ENCODE data around the gene TCF12. TPM values are rescaled to one million over a fixed set of nuclear protein-coding genes. Genes with fewer than 3 reads are reported as not detected.

TCF12 gene
- total and polyA plus RNA-seq, 2 donors (not counting 3 experiments of a cell fraction or from before 2014, with no cell fraction given): 72.1 to 133 TPM

DNA sequence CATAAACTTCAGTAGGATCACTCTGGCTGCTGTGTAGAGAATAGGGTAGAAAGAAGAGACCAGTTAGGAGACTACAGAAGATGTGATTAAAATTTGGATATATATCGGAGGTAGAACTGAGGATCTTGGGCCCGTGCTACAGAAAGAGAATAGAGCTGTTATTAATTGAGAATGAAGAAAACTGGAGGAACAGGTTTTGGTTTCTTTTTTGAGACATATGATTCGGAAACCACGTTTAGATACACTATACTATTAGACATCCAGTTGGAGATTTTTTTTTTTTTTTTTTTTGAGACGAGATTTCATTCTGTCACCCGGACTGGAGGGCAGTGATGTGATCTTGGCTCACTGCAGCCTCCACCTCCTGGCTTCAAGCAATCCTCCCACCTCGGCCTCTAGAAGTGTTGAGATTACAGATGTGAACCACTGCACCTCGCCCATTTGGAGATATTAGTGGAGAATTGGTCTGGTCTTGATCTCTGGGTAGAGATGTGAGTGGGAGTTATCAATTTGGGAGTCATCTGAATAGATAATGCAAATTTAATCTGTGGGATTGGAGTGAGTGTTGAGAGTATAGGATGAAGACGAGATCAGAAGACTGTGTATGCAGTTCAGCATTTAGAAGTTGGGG is 50.9 kb downstream of the TCF12 start:
- H3K9me3 ChIP-seq (replicated peaks; ENCODE audit: control insufficient read depth, insufficient read depth, low read length): no peaks in the 10 kb centered on the region
- no peak for FAIRE-seq
- no peak overlapping the region for H3K27ac ChIP-seq (ENCODE audit: insufficient read depth, low read depth, low read length)
- peaks cover 94% of the 10 kb centered on the region for H3K79me2 ChIP-seq (ENCODE audit: control insufficient read depth, insufficient read depth, low read length)
- H3K27me3 ChIP-seq (ENCODE audit: control insufficient read depth in 2 of 2, insufficient read depth in 2 of 2, low read length in 2 of 2): no peaks in the 10 kb centered on the region
- H3K9me1 ChIP-seq (replicated peaks; ENCODE audit: control insufficient read depth, extremely low read depth, insufficient read depth, low read length): no peaks in the 10 kb centered on the region
- H4K20me1 ChIP-seq (replicated peaks; ENCODE audit: control insufficient read depth, extremely low read depth, insufficient read depth, low read length): peaks cover 25% of the 10 kb centered on the region
- H2AFZ ChIP-seq (ENCODE audit: low read depth, low read length): no peak overlapping the region
- no peak for DNase-seq (ENCODE audit: low read depth, low spot score)
- H3K4me3 ChIP-seq (replicated peaks in 1 of 3; ENCODE audit: insufficient read depth in 1 of 3, low read depth in 1 of 3, low read length in 3 of 3): no peak overlapping the region
- no peaks in the 10 kb centered on the region for H3K4me1 ChIP-seq (ENCODE audit: control insufficient read depth, extremely low read depth, insufficient read depth, low read length)
- H3K36me3 ChIP-seq (ENCODE audit: control insufficient read depth in 2 of 2, extremely low read depth in 1 of 2, insufficient read depth in 2 of 2, low read length in 2 of 2): no peaks in the 10 kb centered on the region
- CTCF ChIA-PET: no interaction called here
- POLR2A ChIA-PET: no interaction called here
- BruUV-seq (replicated peaks): no TSS peak
- dilution Hi-C loops (cut with MboI; ENCODE audit: extremely low pct_ligation_motif_present, low sequenced_read_pairs): no loop called here
- H3K4me2 ChIP-seq (ENCODE audit: insufficient read depth, low read length): no peak overlapping the region
- TF ChIP-seq GATA2 (IDR thresholded peaks at IDR 0.05; ENCODE audit: insufficient read depth, insufficient read length, low read depth, low read length) (no peak), POLR2AphosphoS5 (IDR thresholded peaks at IDR 0.05; ENCODE audit: insufficient read depth, low read depth, low read length) (no peak), JUN (IDR thresholded peaks at IDR 0.05; ENCODE audit: borderline replicate concordance, insufficient read depth, insufficient read length, low read depth) (no peak), MYC (IDR thresholded peaks at IDR 0.05; ENCODE audit: low read depth, low read length) (no peak), FOS (IDR thresholded peaks at IDR 0.05; ENCODE audit: borderline replicate concordance, insufficient read depth, low read length) (no peak), EZH2 (IDR thresholded peaks at IDR 0.05; ENCODE audit: borderline replicate concordance, low read depth, low read length, severe bottlenecking) (no peak), POLR2A (IDR thresholded peaks at IDR 0.05; ENCODE audit: low read depth, low read length) (no peak)
- TF ChIP-seq, protein P1, sequence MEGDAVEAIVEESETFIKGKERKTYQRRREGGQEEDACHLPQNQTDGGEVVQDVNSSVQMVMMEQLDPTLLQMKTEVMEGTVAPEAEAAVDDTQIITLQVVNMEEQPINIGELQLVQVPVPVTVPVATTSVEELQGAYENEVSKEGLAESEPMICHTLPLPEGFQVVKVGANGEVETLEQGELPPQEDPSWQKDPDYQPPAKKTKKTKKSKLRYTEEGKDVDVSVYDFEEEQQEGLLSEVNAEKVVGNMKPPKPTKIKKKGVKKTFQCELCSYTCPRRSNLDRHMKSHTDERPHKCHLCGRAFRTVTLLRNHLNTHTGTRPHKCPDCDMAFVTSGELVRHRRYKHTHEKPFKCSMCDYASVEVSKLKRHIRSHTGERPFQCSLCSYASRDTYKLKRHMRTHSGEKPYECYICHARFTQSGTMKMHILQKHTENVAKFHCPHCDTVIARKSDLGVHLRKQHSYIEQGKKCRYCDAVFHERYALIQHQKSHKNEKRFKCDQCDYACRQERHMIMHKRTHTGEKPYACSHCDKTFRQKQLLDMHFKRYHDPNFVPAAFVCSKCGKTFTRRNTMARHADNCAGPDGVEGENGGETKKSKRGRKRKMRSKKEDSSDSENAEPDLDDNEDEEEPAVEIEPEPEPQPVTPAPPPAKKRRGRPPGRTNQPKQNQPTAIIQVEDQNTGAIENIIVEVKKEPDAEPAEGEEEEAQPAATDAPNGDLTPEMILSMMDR (IDR thresholded peaks at IDR 0.05; ENCODE audit: extremely low read depth in 1 of 2, insufficient read depth in 1 of 2, low read depth in 1 of 2, low read length in 2 of 2): no peak
- TF ChIP-seq, protein P2, sequence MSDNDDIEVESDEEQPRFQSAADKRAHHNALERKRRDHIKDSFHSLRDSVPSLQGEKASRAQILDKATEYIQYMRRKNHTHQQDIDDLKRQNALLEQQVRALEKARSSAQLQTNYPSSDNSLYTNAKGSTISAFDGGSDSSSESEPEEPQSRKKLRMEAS (IDR thresholded peaks at IDR 0.05; ENCODE audit: insufficient read depth, insufficient read length): no peak
- H3K9ac ChIP-seq (replicated peaks; ENCODE audit: extremely low read depth, insufficient read depth, low read length): no peak overlapping the region
- intact Hi-C loops (cut with micrococcal nuclease): no loop called here
